Measurements from ENCODE around the gene TADA2A. TPM values are rescaled to one million over a fixed set of nuclear protein-coding genes. Genes with fewer than 3 reads are reported as not detected.

The TADA2A gene
- total and polyA plus RNA-seq, 2 of the 8 experiments (the other 6 are each of a cell fraction or from before 2014, with no cell fraction given), result 8.4 to 18.5 TPM

DNA sequence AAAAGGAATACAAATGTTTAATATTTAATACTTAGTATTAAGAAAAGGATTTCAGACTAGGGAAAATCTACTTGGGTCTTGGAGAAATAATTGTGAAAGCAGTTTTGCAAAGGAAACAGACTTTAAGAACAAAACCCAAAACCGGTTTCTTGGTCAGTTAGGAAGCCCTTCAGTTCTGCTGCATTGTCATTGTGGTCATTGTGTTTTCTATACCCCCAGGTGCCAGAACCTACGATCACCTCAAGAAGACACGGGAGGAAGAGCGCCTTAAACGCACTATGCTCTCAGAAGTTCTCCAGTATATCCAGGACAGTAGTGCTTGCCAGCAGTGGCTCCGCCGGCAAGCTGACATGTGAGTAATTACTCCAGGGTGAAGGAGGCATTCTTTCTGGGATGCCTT is 63.5 kb downstream of the TADA2A start:
- H2BK5ac ChIP-seq (ENCODE audit: low read depth, low read length), result no peak overlapping the region
- H2BK120ac ChIP-seq (replicated peaks; ENCODE audit: low read depth, low read length), result no peak overlapping the region
- H3K4me1 ChIP-seq (replicated peaks in 1 of 4; ENCODE audit: control insufficient read depth in 3 of 4, insufficient read depth in 4 of 4, low read length in 3 of 4), result no peaks in the 10 kb centered on the region
- H3K18ac ChIP-seq (ENCODE audit: extremely low read depth, low read length), result no peak overlapping the region
- H3K36me3 ChIP-seq (ENCODE audit: control insufficient read depth in 2 of 4, insufficient read depth in 4 of 4, low read length in 3 of 4), result peaks cover 2 to 49% (median 27%) of the 10 kb centered on the region in 4 experiments; a peak in 7 of 8 replicates
- no peak overlapping the region for H3K4ac ChIP-seq (replicated peaks; ENCODE audit: insufficient read length, low read depth, low read length)
- no peaks in the 10 kb centered on the region for H3K79me1 ChIP-seq (ENCODE audit: low read depth, low read length)
- WGBS, 2 experiments (ENCODE audit: extremely low coverage in 1 of 2, insufficient coverage in 1 of 2, insufficient read length in 1 of 2, insufficient replicate concordance in 2 of 2, low coverage in 1 of 2, low lambda C conversion rate in 2 of 2, missing lambda C conversion rate in 1 of 2), result 91% methylated on average over 7 of the region's 7 CpGs; no CpG with 5 or more reads in 1 of the 2 experiments
- no peak overlapping the region for H2BK20ac ChIP-seq (ENCODE audit: low read length)
- H3K56ac ChIP-seq (replicated peaks; ENCODE audit: insufficient read length, low read depth, low read length), result no peak overlapping the region
- no peak overlapping the region for H2AK5ac ChIP-seq (ENCODE audit: low read depth, low read length)
- no peak for FAIRE-seq
- no peak overlapping the region for H4K91ac ChIP-seq (replicated peaks; ENCODE audit: insufficient read length, low read length)
- H2AFZ ChIP-seq (ENCODE audit: low read length), result no peak overlapping the region
- H2BK15ac ChIP-seq (ENCODE audit: low read length), result no peak overlapping the region
- H3K9ac ChIP-seq (replicated peaks in 1 of 4; ENCODE audit: extremely low read depth in 1 of 4, low read depth in 3 of 4, low read length in 3 of 4), result no peak overlapping the region
- no peaks in the 10 kb centered on the region for H3K27me3 ChIP-seq (replicated peaks in 1 of 4; ENCODE audit: control insufficient read depth in 3 of 4, extremely low read depth in 1 of 4, insufficient read depth in 3 of 4, low read length in 3 of 4)
- DNase-seq (ENCODE audit: low read depth in 1 of 2, low spot score in 2 of 2), result no peak
- no peaks in the 10 kb centered on the region for H3K9me3 ChIP-seq (ENCODE audit: insufficient read depth in 2 of 2, low read depth in 1 of 2, low read length in 1 of 2)
- no peak overlapping the region for H3K23ac ChIP-seq (ENCODE audit: insufficient read length)
- no peak overlapping the region for H4K5ac ChIP-seq (ENCODE audit: insufficient read length, low read depth, low read length)
- no peak for TF ChIP-seq MAFK (IDR thresholded peaks at IDR 0.05; ENCODE audit: low read depth, low read length)
- H3K79me2 ChIP-seq (ENCODE audit: control insufficient read depth in 1 of 2, insufficient read depth in 2 of 2, low read length in 2 of 2), result no peaks in the 10 kb centered on the region
- H4K20me1 ChIP-seq (replicated peaks in 1 of 2; ENCODE audit: control insufficient read depth in 1 of 2, insufficient read depth in 2 of 2, low read length in 2 of 2), result no peaks in the 10 kb centered on the region
- no peaks in the 10 kb centered on the region for H3K23me2 ChIP-seq (ENCODE audit: low read depth, low read length)
- H2BK12ac ChIP-seq (ENCODE audit: low read depth, low read length), result no peak overlapping the region
- H4K8ac ChIP-seq (ENCODE audit: extremely low read depth, insufficient read depth, low read length), result no peak overlapping the region
- ChIA-PET CTCF (ENCODE audit: partially characterized antibody) (interaction anchor here (0.6 to 0.8 kb wide), 3 partner anchors 32 to 93 kb away, joined by 3 read pairs; no protein-coding TSS in a partner anchor), POLR2A (ENCODE audit: partially characterized antibody) (interaction anchor here (1.6 kb wide), 1 partner anchor 10 kb away, joined by 6 read pairs; no protein-coding TSS in a partner anchor)
- no peak overlapping the region for H3K4me3 ChIP-seq (ENCODE audit: extremely low read depth in 1 of 4, insufficient read depth in 2 of 4, low read depth in 3 of 4, low read length in 4 of 4)
- no peak overlapping the region for H3K14ac ChIP-seq (ENCODE audit: insufficient read length)
- H3K4me2 ChIP-seq (ENCODE audit: insufficient read depth in 1 of 2, low read depth in 2 of 2, low read length in 2 of 2), result no peak overlapping the region
- H3K27ac ChIP-seq (ENCODE audit: low read depth, low read length), result no peak overlapping the region
